Kidney (tissue), 14 donors: ENCODE measurements around the gene ESRRB. TPM values are rescaled to one million over a fixed set of nuclear protein-coding genes. Genes with fewer than 3 reads are reported as not detected.

Source experiments
- DNase-seq, 5 donors: peaks; one replicate each; pipeline ENCODE4 v3.0.0-alpha.2; 2013 to 2020
- FAIRE-seq: peaks from 2 replicates; lab custom pipeline; 2012; peaks lifted over from hg19 to GRCh38; lab: Jason Lieb, UNC
- H3K27ac ChIP-seq, 2 donors: one replicate each; pipeline ENCODE4 v1.7.0; 2013; ENCODE audit warnings: low read depth in 2 of 2, low read length in 2 of 2, inconsistent platforms in 1 of 2
- H3K27me3 ChIP-seq: one replicate; pipeline ENCODE4 v1.7.1; 2013; ENCODE audit warnings: low read length, inconsistent platforms; ENCODE audit not compliant: control insufficient read depth, insufficient read depth
- H3K36me3 ChIP-seq, 3 donors: one replicate each; pipeline versions ENCODE4 v1.7.0 to v1.7.1; 2013; ENCODE audit warnings: low read length in 3 of 3, control low read depth in 1 of 3, inconsistent platforms in 1 of 3; ENCODE audit not compliant: insufficient read depth in 3 of 3, control insufficient read depth in 2 of 3
- H3K4me1 ChIP-seq, 3 donors: one replicate each; pipeline versions ENCODE4 v1.7.0 to v1.7.1; 2013; ENCODE audit warnings: low read length in 3 of 3, inconsistent platforms in 1 of 3, low read depth in 1 of 3; ENCODE audit not compliant: control insufficient read depth in 2 of 3, insufficient read depth in 2 of 3
- H3K4me3 ChIP-seq, 3 donors: one replicate each; pipeline versions ENCODE4 v1.7.0 to v1.8.1; 2013; ENCODE audit warnings: low read length in 3 of 3, control low read depth in 1 of 3, inconsistent platforms in 1 of 3
- H3K9ac ChIP-seq, 3 donors: one replicate each; pipeline versions ENCODE4 v1.7.0 to v1.7.1; 2013; ENCODE audit warnings: low read length in 3 of 3, control low read depth in 1 of 3, inconsistent platforms in 1 of 3
- H3K9me3 ChIP-seq, 3 donors: one replicate each; pipeline versions ENCODE4 v1.7.0 to v1.7.1; 2013; ENCODE audit warnings: low read length in 3 of 3, control low read depth in 1 of 3, inconsistent platforms in 1 of 3; ENCODE audit not compliant: control insufficient read depth in 2 of 3, insufficient read depth in 1 of 3
- intact Hi-C: fragments of 100-400 bp; cut with DNase I; formaldehyde crosslinking; loops from one replicate; pipeline ENCODE4 v1.11.1; 2022
- polyA plus RNA-seq: library from polyadenylated mRNA; stranded (reverse); fragments of 350-450 nt; fragmentation: Illumina TruSeq; extraction: RNeasy Lipid Tissue Mini Kit (QIAGEN cat#74804); gene quantifications from one replicate; pipeline ENCODE4 v1.2.3, GENCODE V29; 2014; ENCODE audit warnings: low read depth, low replicate concordance; ENCODE audit not compliant: insufficient read depth
- total RNA-seq: library from RNA; stranded (reverse); fragmentation: NEBNext Ultra II Directional; extraction: Animal tissue kit (Norgen Biotek cat#: 25700); gene quantifications from one replicate; pipeline ENCODE4 v1.2.1, GENCODE V29; 2021
- TF ChIP-seq, protein P1 (sequence below): IDR thresholded peaks from 3 replicates; pipeline ENCODE4 v1.5.1; 2012; ENCODE audit warnings: mild to moderate bottlenecking, moderate library complexity, borderline replicate concordance; ENCODE audit not compliant: insufficient read depth; ENCODE audit errors: extremely low read depth
- donor health status: control.
- donor health status: control.
- donor health status: control.
- donor health status: control.
- donor health status: control.
- donor health status: DM: yes; HTN: yes; CAD: no.
- donor health status: Normal renal cell carcinoma (clear cell type).

The ESRRB gene
- total and polyA plus RNA-seq, 2 donors from 2014 or later: 3.9 to 19.1 TPM

DNA sequence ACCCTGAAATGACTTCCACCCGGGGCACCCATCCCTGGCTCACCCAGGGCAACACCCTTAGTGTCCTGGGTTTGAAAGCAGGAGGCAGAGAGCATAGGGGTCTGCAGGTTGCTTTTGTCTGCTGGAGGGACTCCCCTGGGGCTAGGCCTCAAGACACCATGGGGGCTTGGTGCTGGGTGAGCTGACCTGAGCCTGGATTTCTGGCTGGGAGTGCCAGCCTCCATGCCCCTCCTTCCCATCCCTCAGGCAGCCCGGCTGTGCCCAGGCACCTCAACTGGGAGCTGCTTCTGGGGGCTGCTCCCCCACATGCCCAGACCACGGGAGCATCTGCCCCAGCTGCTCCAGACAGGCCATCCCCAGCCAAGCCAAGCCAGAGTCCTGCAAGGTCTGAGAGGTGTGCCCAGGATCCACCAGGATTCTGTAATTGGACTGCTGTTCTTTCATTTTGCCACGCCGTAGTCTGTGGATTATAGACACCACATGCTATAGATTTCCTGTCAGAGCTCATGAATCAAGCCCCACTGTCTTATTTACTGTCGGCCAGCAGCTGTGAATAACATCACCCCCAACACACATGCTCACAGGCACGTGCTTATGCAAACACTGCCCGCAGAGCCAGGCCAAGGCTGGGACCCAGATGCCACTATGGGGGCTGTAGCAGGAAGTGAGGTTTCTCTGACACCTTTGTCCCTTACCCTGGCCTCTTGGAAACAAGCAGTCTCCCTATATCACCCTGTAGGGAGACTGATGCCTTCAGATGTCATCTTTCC lies 29.4 kb upstream of the ESRRB start:
- TF ChIP-seq, protein P1, sequence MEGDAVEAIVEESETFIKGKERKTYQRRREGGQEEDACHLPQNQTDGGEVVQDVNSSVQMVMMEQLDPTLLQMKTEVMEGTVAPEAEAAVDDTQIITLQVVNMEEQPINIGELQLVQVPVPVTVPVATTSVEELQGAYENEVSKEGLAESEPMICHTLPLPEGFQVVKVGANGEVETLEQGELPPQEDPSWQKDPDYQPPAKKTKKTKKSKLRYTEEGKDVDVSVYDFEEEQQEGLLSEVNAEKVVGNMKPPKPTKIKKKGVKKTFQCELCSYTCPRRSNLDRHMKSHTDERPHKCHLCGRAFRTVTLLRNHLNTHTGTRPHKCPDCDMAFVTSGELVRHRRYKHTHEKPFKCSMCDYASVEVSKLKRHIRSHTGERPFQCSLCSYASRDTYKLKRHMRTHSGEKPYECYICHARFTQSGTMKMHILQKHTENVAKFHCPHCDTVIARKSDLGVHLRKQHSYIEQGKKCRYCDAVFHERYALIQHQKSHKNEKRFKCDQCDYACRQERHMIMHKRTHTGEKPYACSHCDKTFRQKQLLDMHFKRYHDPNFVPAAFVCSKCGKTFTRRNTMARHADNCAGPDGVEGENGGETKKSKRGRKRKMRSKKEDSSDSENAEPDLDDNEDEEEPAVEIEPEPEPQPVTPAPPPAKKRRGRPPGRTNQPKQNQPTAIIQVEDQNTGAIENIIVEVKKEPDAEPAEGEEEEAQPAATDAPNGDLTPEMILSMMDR: no peak
- Histone ChIP-seq H3K4me1 (peaks cover 0 to 2% (median 0%) of the 10 kb centered on the region in 3 donors), H3K36me3 (no peaks in the 10 kb centered on the region), H3K27me3 (no peaks in the 10 kb centered on the region), H3K27ac (no peak overlapping the region), H3K9me3 (no peaks in the 10 kb centered on the region), H3K4me3 (no peak overlapping the region), H3K9ac (no peak overlapping the region)
- DNase-seq (peak in 1 of 5 donors; percentile 23), FAIRE-seq (no peak)
- intact Hi-C loops: loop anchor here (10.0 kb wide), 1 partner anchor 292 kb away; no protein-coding TSS in a partner anchor

DNA sequence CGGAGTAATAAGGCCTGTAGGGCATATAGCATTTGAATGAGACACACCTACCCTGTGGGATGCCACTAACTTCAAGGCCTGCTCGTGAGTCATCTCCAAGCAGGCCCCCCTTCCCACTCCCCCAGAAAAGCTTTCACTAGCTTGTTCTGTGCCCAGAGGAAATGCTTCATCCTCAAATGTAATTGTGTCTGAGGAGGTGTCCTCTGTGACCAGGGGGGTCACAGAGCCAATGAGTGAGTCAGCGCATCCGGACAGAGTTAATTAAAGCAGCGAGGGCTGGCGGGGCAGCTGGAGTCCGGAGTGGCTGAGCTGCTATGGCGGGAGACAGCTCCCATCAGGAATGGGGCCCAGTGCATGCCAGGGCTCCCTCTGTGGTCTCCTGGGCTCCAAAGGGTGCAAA lies 27.0 kb upstream of the ESRRB start:
- H3K27ac ChIP-seq: no peak overlapping the region
- no peak overlapping the region for H3K4me3 ChIP-seq
- H3K4me1 ChIP-seq: peaks cover 0 to 5% (median 0%) of the 10 kb centered on the region in 3 donors
- no peaks in the 10 kb centered on the region for H3K27me3 ChIP-seq
- DNase-seq: peak in 3 of 5 donors; percentile 43 to 74 (median 45)
- TF ChIP-seq, protein P1: no peak
- H3K9ac ChIP-seq: no peak overlapping the region
- H3K36me3 ChIP-seq: no peaks in the 10 kb centered on the region
- intact Hi-C loops: loop anchor here (10.0 kb wide), 1 partner anchor 294 kb away; no protein-coding TSS in a partner anchor
- no peak for FAIRE-seq
- no peaks in the 10 kb centered on the region for H3K9me3 ChIP-seq

DNA sequence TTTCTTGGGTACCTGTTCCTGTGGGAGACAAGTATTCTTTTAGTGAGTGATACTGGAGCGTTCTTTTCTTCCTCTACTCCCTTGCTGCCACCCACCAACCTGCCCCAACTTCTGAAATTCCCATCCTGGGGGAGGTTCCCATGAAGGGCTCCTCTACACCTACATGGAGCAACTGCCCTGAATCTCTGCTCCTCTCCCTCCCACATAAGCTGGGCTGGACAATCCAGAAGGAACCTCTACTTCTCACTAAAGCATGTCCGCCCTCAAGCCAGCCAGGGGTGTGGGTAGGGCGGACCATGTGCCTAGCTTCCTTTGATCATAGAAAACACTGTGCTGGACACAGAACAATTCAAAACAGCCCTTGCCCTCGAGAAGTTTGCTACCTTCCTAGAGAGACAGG lies 25.9 kb upstream of the ESRRB start:
- Histone ChIP-seq H3K36me3 (no peaks in the 10 kb centered on the region), H3K4me1 (peaks cover 0 to 5% (median 0%) of the 10 kb centered on the region in 3 donors), H3K9me3 (no peaks in the 10 kb centered on the region), H3K27ac (no peak overlapping the region), H3K27me3 (no peaks in the 10 kb centered on the region), H3K4me3 (no peak overlapping the region), H3K9ac (no peak overlapping the region)
- no peak for DNase-seq
- TF ChIP-seq, protein P1: no peak
- no peak for FAIRE-seq
- intact Hi-C loops: loop anchor here (10.0 kb wide), 1 partner anchor 295 kb away; no protein-coding TSS in a partner anchor
